CD14-positive monocyte (primary cell): ENCODE results near the gene AGO1. TPM values are rescaled to one million over a fixed set of nuclear protein-coding genes. Genes with fewer than 3 reads are reported as not detected.

ENCODE experiments used
- DNase-seq, 3 donors: peaks; one replicate each; pipeline ENCODE4 v3.0.0-alpha.2; 2011 to 2022
- H2AFZ ChIP-seq: 2 replicates; pipeline ENCODE4 v1.6.0; 2012; ENCODE audit warnings: mild to moderate bottlenecking, low read depth, low read length, inconsistent platforms; ENCODE audit not compliant: insufficient read depth, poor library complexity, severe bottlenecking
- H3K27ac ChIP-seq, 2 donors: 1 replicate in 1 of 2; 2 replicates in 1 of 2; pipeline ENCODE4 v1.5.1; 2012 to 2013; ENCODE audit warnings: low read length in 2 of 2, control low read depth in 1 of 2, inconsistent platforms in 1 of 2, low read depth in 1 of 2, mild to moderate bottlenecking in 1 of 2
- H3K27me3 ChIP-seq, 2 donors: one replicate each; pipeline versions ENCODE4 v1.6.0 to v1.6.1; 2011 to 2013; ENCODE audit warnings: low read length in 2 of 2; ENCODE audit not compliant: control insufficient read depth in 2 of 2, insufficient read depth in 2 of 2
- H3K36me3 ChIP-seq, 2 donors: replicated peaks in 1 of 2; 1 replicate in 1 of 2; 2 replicates in 1 of 2; pipeline versions ENCODE4 v1.5.1 to v1.6.1; 2012 to 2013; ENCODE audit warnings: low read length in 2 of 2, control low read depth in 1 of 2, inconsistent platforms in 1 of 2, mild to moderate bottlenecking in 1 of 2; ENCODE audit not compliant: insufficient read depth in 2 of 2, control insufficient read depth in 1 of 2
- H3K4me1 ChIP-seq, 2 donors: 1 replicate in 1 of 2; 2 replicates in 1 of 2; pipeline versions ENCODE4 v1.5.1 to v1.6.1; 2012 to 2013; ENCODE audit warnings: low read length in 2 of 2, control low read depth in 1 of 2, inconsistent platforms in 1 of 2, mild to moderate bottlenecking in 1 of 2, moderate library complexity in 1 of 2; ENCODE audit not compliant: insufficient read depth in 2 of 2, control insufficient read depth in 1 of 2
- H3K4me2 ChIP-seq: replicated peaks from 2 replicates; pipeline ENCODE3; 2012; ENCODE audit warnings: low read length, moderate library complexity, mild to moderate bottlenecking; ENCODE audit not compliant: poor library complexity, severe bottlenecking; ENCODE audit errors: extremely low read depth
- H3K4me3 ChIP-seq, 3 experiments: fragments of 200-600 bp in 1 of 3; sonication (generic) in 1 of 3; replicated peaks in 1 of 3; 1 replicate in 2 of 3; 2 replicates in 1 of 3; pipeline ENCODE4 v1.5.1; 2011 to 2013; ENCODE audit warnings: low read length in 3 of 3, mild to moderate bottlenecking in 3 of 3, control low read depth in 2 of 3, low read depth in 2 of 3, inconsistent platforms in 1 of 3, moderate library complexity in 1 of 3
- H3K79me2 ChIP-seq: 2 replicates; pipeline ENCODE4 v1.6.0; 2012; ENCODE audit warnings: mild to moderate bottlenecking, control low read depth, inconsistent platforms, low read length, moderate library complexity; ENCODE audit not compliant: insufficient read depth
- H3K9ac ChIP-seq: 2 replicates; pipeline ENCODE4 v1.6.0; 2017; ENCODE audit warnings: low read length, mild to moderate bottlenecking; ENCODE audit not compliant: insufficient read depth, poor library complexity, severe bottlenecking
- H3K9me3 ChIP-seq, 2 donors: replicated peaks in 1 of 2; 1 replicate in 1 of 2; 2 replicates in 1 of 2; pipeline versions ENCODE4 v1.5.1 to v1.6.1; 2012 to 2013; ENCODE audit warnings: low read length in 2 of 2, control low read depth in 1 of 2; ENCODE audit not compliant: control insufficient read depth in 1 of 2, insufficient read depth in 1 of 2
- H4K20me1 ChIP-seq: 2 replicates; pipeline ENCODE4 v1.6.0; 2012; ENCODE audit warnings: mild to moderate bottlenecking, low read length, control low read depth, moderate library complexity; ENCODE audit not compliant: insufficient read depth
- H3K27ac Mint-ChIP-seq, 7 donors: one replicate each; pipeline ENCODE4 v1.8.0; 2020; ENCODE audit warnings: mild to moderate bottlenecking in 7 of 7, mixed read lengths in 7 of 7, moderate library complexity in 6 of 7, inconsistent platforms in 2 of 7
- H3K27me3 Mint-ChIP-seq, 3 donors: one replicate each; pipeline ENCODE4 v1.8.0; 2021 to 2022; ENCODE audit warnings: low read depth in 3 of 3, mild to moderate bottlenecking in 3 of 3, mixed read lengths in 3 of 3, moderate library complexity in 3 of 3, inconsistent platforms in 1 of 3
- H3K36me3 Mint-ChIP-seq, 2 donors: one replicate each; pipeline ENCODE4 v1.8.0; 2020; ENCODE audit warnings: mixed read lengths in 2 of 2, inconsistent platforms in 1 of 2, mild to moderate bottlenecking in 1 of 2
- H3K4me1 Mint-ChIP-seq: one replicate; pipeline ENCODE4 v1.8.0; 2020; ENCODE audit warnings: mild to moderate bottlenecking, mixed read lengths
- H3K4me3 Mint-ChIP-seq, 2 donors: one replicate each; pipeline ENCODE4 v1.8.0; 2020; ENCODE audit warnings: mild to moderate bottlenecking in 2 of 2, mixed read lengths in 2 of 2, moderate library complexity in 1 of 2
- H3K9me3 Mint-ChIP-seq, 7 donors: one replicate each; pipeline ENCODE4 v1.8.0; 2020 to 2022; ENCODE audit warnings: mixed read lengths in 7 of 7, mild to moderate bottlenecking in 6 of 7, moderate library complexity in 6 of 7, inconsistent platforms in 2 of 7
- CTCF ChIP-seq: fragments of 200-600 bp; IDR thresholded peaks from one replicate; pipeline ENCODE4 v1.8.0; 2022; ENCODE audit warnings: antibody characterized with exemption, mild to moderate bottlenecking
- WGBS: methylation state at CpG from one replicate; pipeline ENCODE4 v1.1.5; 2013; ENCODE audit warnings: missing lambda C conversion rate; ENCODE audit not compliant: insufficient coverage; 5-methylcytosine and 5-hydroxymethylcytosine counted together
- intact Hi-C, 2 donors: fragments of 100-400 bp; cut with micrococcal nuclease; formaldehyde crosslinking; loops; one replicate each; pipeline versions ENCODE4 v1.15.0 to v1.15.1; 2023
- polyA plus RNA-seq, 3 donors: library from polyadenylated mRNA; depleted of rRNA in 1 of 3; unstranded in 2 of 3; stranded (reverse) in 1 of 3; fragments of 300-500 nt in 2 of 3; fragments of >200 nt in 1 of 3; fragmentation: Illumina TruSeq in 2 of 3; gene quantifications; 1 replicate in 2 of 3; 2 replicates in 1 of 3; pipeline ENCODE4 v1.2.3, GENCODE V29; 2012 to 2021

AGO1 gene
- polyA plus RNA-seq, 3 donors, result 10.9 to 19.4 (median 13.9) TPM

GRCh38 chr1:35834218-35834617 is 48.8 kb upstream of the AGO1 start:
- no peak for TF ChIP-seq CTCF
- Histone ChIP-seq H3K79me2 (peaks cover 54% of the 10 kb centered on the region), H3K9ac (no peak overlapping the region), H3K27ac (peak overlapping the region in 1 of 2 donors; percentile 11), H3K9me3 (no peaks in the 10 kb centered on the region), H4K20me1 (peaks cover 36% of the 10 kb centered on the region), H2AFZ (no peak overlapping the region), H3K4me2 (no peak overlapping the region), H3K36me3 (peaks cover 67 to 87% of the 10 kb centered on the region in 2 donors), H3K27me3 (no peaks in the 10 kb centered on the region), H3K4me3 (no peak overlapping the region), H3K4me1 (peaks cover 18 to 21% of the 10 kb centered on the region in 2 donors)
- no peak for DNase-seq
- H3K36me3 Mint-ChIP-seq, result peaks cover 65 to 92% of the 10 kb centered on the region in 2 donors
- H3K9me3 Mint-ChIP-seq, result peaks cover 0 to 8% (median 3%) of the 10 kb centered on the region in 7 donors
- no peaks in the 10 kb centered on the region for H3K27me3 Mint-ChIP-seq
- no peak overlapping the region for H3K4me3 Mint-ChIP-seq
- no CpG with 5 or more reads among the region's 2 CpGs for WGBS
- H3K4me1 Mint-ChIP-seq, result peaks cover 20% of the 10 kb centered on the region
- peak overlapping the region in 1 of 7 donors; percentile 71 for H3K27ac Mint-ChIP-seq
- intact Hi-C loops, result no loop called here

GRCh38 chr1:35835398-35835797 is 47.6 kb upstream of the AGO1 start:
- peaks cover 21% of the 10 kb centered on the region for H3K4me1 Mint-ChIP-seq
- intact Hi-C loops, result no loop called here
- TF ChIP-seq CTCF, result no peak
- Histone ChIP-seq H3K27ac (peak overlapping the region in 1 of 2 donors; percentile 29), H3K4me1 (peaks cover 20 to 22% of the 10 kb centered on the region in 2 donors), H3K4me3 (no peak overlapping the region), H4K20me1 (peaks cover 34% of the 10 kb centered on the region), H3K4me2 (no peak overlapping the region), H3K9ac (no peak overlapping the region), H3K79me2 (peaks cover 57% of the 10 kb centered on the region), H3K9me3 (no peaks in the 10 kb centered on the region), H2AFZ (no peak overlapping the region), H3K27me3 (no peaks in the 10 kb centered on the region), H3K36me3 (peaks cover 70 to 87% of the 10 kb centered on the region in 2 donors)
- WGBS, result 72% methylated on average over 2 of the region's 2 CpGs
- peaks cover 72 to 93% of the 10 kb centered on the region in 2 donors for H3K36me3 Mint-ChIP-seq
- H3K27me3 Mint-ChIP-seq, result no peaks in the 10 kb centered on the region
- H3K9me3 Mint-ChIP-seq, result peaks cover 0 to 8% (median 3%) of the 10 kb centered on the region in 7 donors
- peak overlapping the region in 6 of 7 donors; percentile 21 to 72 (median 61) for H3K27ac Mint-ChIP-seq
- DNase-seq, result no peak
- no peak overlapping the region for H3K4me3 Mint-ChIP-seq
